NCI-H82 (cell line): ENCODE data around the gene SNHG17.

Experiments used
- DNase-seq: peaks from one replicate; lab custom pipeline; 2025; lab: John Stamatoyannopoulos, UW

The SNHG17 gene

GRCh38 chr20:38373231-38373867 lies 61.8 kb downstream of the SNHG17 start:
- no peak for DNase-seq

- no peak for DNase-seq
Observed at GRCh38 chr20:38372806-38373205, 62.3 kb downstream of the SNHG17 start.
